Measurements from ENCODE around the gene TBC1D22B.

TBC1D22B gene

GRCh38 chr6:37275350-37275749 lies 17.8 kb downstream of the TBC1D22B start:
- Histone ChIP-seq H3K4me2 (ENCODE audit: low read length) (no peak overlapping the region), H3K4me3 (ENCODE audit: low read length) (no peak overlapping the region), H3K36me3 (ENCODE audit: insufficient read depth, low read length) (no peaks in the 10 kb centered on the region), H3K4me1 (ENCODE audit: control insufficient read depth, insufficient read depth, low read length) (no peaks in the 10 kb centered on the region), H3K9me3 (replicated peaks; ENCODE audit: low read length) (no peaks in the 10 kb centered on the region), H3K27me3 (ENCODE audit: control insufficient read depth, insufficient read depth, low read length) (no peaks in the 10 kb centered on the region), H3K9ac (ENCODE audit: low read depth, low read length) (no peak overlapping the region)

DNA sequence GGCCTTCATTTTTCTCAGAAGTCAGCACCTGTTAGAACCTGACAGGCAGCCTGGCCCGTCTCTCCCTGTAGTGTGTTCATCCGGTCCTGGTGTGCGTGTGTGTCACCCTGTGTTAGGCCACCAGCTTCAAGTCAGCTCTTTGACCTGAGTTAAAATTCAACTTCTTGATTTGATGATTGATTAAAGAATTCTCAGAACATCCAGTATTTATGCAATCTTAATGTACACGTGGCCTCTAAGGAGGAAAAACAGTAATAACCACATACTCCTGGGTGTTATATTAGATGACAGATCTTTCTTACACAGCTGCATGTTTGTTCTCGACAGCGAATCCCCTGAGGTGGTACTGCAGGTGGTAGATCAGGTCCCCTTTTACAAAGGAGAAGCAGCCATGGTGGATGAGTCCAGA lies 19.4 kb downstream of the TBC1D22B start:
- Histone ChIP-seq H3K4me3 (ENCODE audit: low read length) (no peak overlapping the region), H3K9ac (ENCODE audit: low read depth, low read length) (no peak overlapping the region), H3K9me3 (replicated peaks; ENCODE audit: low read length) (no peaks in the 10 kb centered on the region), H3K27me3 (ENCODE audit: control insufficient read depth, insufficient read depth, low read length) (no peaks in the 10 kb centered on the region), H3K4me1 (ENCODE audit: control insufficient read depth, insufficient read depth, low read length) (no peaks in the 10 kb centered on the region), H3K4me2 (ENCODE audit: low read length) (no peak overlapping the region), H3K36me3 (ENCODE audit: insufficient read depth, low read length) (no peaks in the 10 kb centered on the region)

- H3K36me3 ChIP-seq (ENCODE audit: insufficient read depth, low read length), result peaks cover 20% of the 10 kb centered on the region
- H3K4me1 ChIP-seq (ENCODE audit: control insufficient read depth, insufficient read depth, low read length), result no peaks in the 10 kb centered on the region
- no peak overlapping the region for H3K4me2 ChIP-seq (ENCODE audit: low read length)
These were observed 22.0 kb downstream of the TBC1D22B start for GRCh38 chr6:37279366-37280134.

GRCh38 chr6:37280162-37280887 lies 22.8 kb downstream of the TBC1D22B start:
- Histone ChIP-seq H3K4me1 (ENCODE audit: control insufficient read depth, insufficient read depth, low read length) (no peaks in the 10 kb centered on the region), H3K4me2 (ENCODE audit: low read length) (no peak overlapping the region), H3K9me3 (replicated peaks; ENCODE audit: low read length) (no peaks in the 10 kb centered on the region), H3K9ac (ENCODE audit: low read depth, low read length) (no peak overlapping the region), H3K27me3 (ENCODE audit: control insufficient read depth, insufficient read depth, low read length) (no peaks in the 10 kb centered on the region), H3K4me3 (ENCODE audit: low read length) (no peak overlapping the region), H3K36me3 (ENCODE audit: insufficient read depth, low read length) (peaks cover 26% of the 10 kb centered on the region)

More at GRCh38 chr6:37279366-37280134, 22.0 kb downstream of the TBC1D22B start:
- H3K27me3 ChIP-seq (ENCODE audit: control insufficient read depth, insufficient read depth, low read length), result no peaks in the 10 kb centered on the region
- no peak overlapping the region for H3K4me3 ChIP-seq (ENCODE audit: low read length)
- H3K9me3 ChIP-seq (replicated peaks; ENCODE audit: low read length), result no peaks in the 10 kb centered on the region
- H3K9ac ChIP-seq (ENCODE audit: low read depth, low read length), result no peak overlapping the region

DNA sequence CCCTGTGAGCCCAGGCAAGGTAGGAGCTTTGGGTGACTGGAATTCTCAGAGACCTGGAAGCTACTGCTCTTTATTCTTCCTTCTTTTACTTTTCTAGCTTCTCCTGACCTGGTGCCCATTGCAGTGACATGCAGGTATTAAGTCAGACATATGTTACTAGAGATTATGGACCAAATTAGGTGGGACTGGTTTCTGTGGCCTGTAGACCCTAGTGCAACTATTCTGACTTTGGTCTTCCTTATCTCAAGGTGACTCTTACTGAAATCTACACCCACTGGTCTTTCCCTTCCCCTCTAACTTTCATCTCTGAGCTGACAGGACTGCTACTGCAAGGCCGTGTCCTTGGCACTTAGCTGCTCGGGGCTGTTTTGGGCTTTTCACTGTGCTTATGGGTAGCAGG lies 24.8 kb downstream of the TBC1D22B start:
- no peaks in the 10 kb centered on the region for H3K9me3 ChIP-seq (replicated peaks; ENCODE audit: low read length)
- H3K4me1 ChIP-seq (ENCODE audit: control insufficient read depth, insufficient read depth, low read length), result no peaks in the 10 kb centered on the region
- H3K27me3 ChIP-seq (ENCODE audit: control insufficient read depth, insufficient read depth, low read length), result no peaks in the 10 kb centered on the region
- H3K4me2 ChIP-seq (ENCODE audit: low read length), result no peak overlapping the region
- no peak overlapping the region for H3K9ac ChIP-seq (ENCODE audit: low read depth, low read length)
- H3K36me3 ChIP-seq (ENCODE audit: insufficient read depth, low read length), result peaks cover 36% of the 10 kb centered on the region
- no peak overlapping the region for H3K4me3 ChIP-seq (ENCODE audit: low read length)

DNA sequence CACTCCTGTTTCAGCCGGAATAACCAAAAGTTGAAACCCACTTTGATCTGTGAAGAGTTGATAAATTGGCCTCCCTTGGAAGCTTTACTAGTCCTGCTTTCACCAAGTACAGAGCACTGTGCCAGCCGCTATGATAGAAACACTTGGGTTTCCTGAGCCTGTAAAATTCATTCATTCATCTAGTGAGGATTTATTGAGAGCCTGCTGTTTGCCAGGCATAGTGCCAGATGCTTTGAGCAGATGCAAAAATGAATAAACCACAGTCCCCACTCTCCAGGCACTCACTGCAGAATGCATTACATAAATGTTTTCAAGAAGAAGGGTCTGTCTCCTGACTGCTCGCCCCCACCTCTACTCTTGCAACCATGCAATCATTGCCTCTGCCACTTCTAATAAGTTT lies 25.7 kb downstream of the TBC1D22B start:
- Histone ChIP-seq H3K36me3 (ENCODE audit: insufficient read depth, low read length) (peaks cover 42% of the 10 kb centered on the region), H3K9ac (ENCODE audit: low read depth, low read length) (no peak overlapping the region), H3K4me1 (ENCODE audit: control insufficient read depth, insufficient read depth, low read length) (no peaks in the 10 kb centered on the region), H3K9me3 (replicated peaks; ENCODE audit: low read length) (no peaks in the 10 kb centered on the region), H3K4me2 (ENCODE audit: low read length) (no peak overlapping the region), H3K4me3 (ENCODE audit: low read length) (no peak overlapping the region), H3K27me3 (ENCODE audit: control insufficient read depth, insufficient read depth, low read length) (no peaks in the 10 kb centered on the region)

DNA sequence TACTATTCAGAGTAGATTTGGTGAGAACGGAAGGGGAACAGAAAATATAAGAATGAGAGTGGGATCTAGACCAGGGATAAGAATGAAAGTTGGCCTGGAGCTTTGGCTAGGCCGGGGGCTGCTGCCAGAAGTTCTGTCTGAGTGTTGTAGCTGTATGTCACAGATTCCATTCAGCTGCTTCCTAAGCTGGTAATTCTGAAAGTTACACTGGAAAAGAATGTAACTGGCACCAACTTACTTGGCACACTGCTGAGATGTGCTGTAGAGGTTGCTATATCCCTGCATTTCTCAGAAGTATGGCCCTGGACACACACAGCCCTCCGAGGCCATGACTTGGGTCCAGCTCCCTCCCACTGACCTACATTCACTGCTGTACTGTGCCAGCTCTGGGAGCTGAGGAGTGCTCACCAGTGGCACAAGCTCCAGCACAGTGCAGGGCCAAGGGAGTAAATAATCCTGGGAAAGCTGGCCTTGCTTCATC lies 26.1 kb downstream of the TBC1D22B start:
- Histone ChIP-seq H3K36me3 (ENCODE audit: insufficient read depth, low read length) (peaks cover 42% of the 10 kb centered on the region), H3K4me3 (ENCODE audit: low read length) (no peak overlapping the region), H3K9me3 (replicated peaks; ENCODE audit: low read length) (no peaks in the 10 kb centered on the region), H3K4me2 (ENCODE audit: low read length) (no peak overlapping the region), H3K4me1 (ENCODE audit: control insufficient read depth, insufficient read depth, low read length) (no peaks in the 10 kb centered on the region), H3K9ac (ENCODE audit: low read depth, low read length) (no peak overlapping the region), H3K27me3 (ENCODE audit: control insufficient read depth, insufficient read depth, low read length) (no peaks in the 10 kb centered on the region)

- peaks cover 45% of the 10 kb centered on the region for H3K36me3 ChIP-seq (ENCODE audit: insufficient read depth, low read length)
- no peaks in the 10 kb centered on the region for H3K9me3 ChIP-seq (replicated peaks; ENCODE audit: low read length)
- no peaks in the 10 kb centered on the region for H3K4me1 ChIP-seq (ENCODE audit: control insufficient read depth, insufficient read depth, low read length)
These were observed 27.2 kb downstream of the TBC1D22B start for GRCh38 chr6:37284781-37285180.

DNA sequence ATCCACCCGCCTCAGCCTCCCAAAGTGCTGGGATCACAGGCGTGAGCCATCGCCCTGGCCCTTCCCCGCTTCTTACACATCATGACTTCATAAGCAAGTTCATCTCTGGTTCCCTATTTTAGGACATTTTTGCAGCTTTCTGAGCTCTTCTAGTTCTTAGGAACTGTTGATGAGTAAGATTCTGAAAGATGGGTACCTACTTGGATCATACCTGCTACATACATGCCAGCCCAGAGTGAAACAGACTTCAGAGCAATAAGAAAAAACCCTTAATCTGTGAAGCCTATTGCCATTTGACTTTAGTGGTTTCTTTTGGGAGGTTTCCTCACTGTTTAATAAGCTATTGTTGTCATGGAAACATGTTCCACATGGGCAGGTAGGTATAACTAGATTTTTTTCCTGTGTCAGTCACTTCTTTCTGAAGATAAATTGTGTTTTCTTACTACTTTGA lies 28.3 kb downstream of the TBC1D22B start:
- H3K36me3 ChIP-seq (ENCODE audit: insufficient read depth, low read length), result peaks cover 51% of the 10 kb centered on the region
- no peak overlapping the region for H3K9ac ChIP-seq (ENCODE audit: low read depth, low read length)
- H3K4me1 ChIP-seq (ENCODE audit: control insufficient read depth, insufficient read depth, low read length), result no peaks in the 10 kb centered on the region
- H3K4me3 ChIP-seq (ENCODE audit: low read length), result no peak overlapping the region
- no peaks in the 10 kb centered on the region for H3K27me3 ChIP-seq (ENCODE audit: control insufficient read depth, insufficient read depth, low read length)
- no peak overlapping the region for H3K4me2 ChIP-seq (ENCODE audit: low read length)
- H3K9me3 ChIP-seq (replicated peaks; ENCODE audit: low read length), result no peaks in the 10 kb centered on the region

More at GRCh38 chr6:37284781-37285180, 27.2 kb downstream of the TBC1D22B start:
- no peak overlapping the region for H3K9ac ChIP-seq (ENCODE audit: low read depth, low read length)
- H3K4me2 ChIP-seq (ENCODE audit: low read length), result no peak overlapping the region
- no peaks in the 10 kb centered on the region for H3K27me3 ChIP-seq (ENCODE audit: control insufficient read depth, insufficient read depth, low read length)
- H3K4me3 ChIP-seq (ENCODE audit: low read length), result no peak overlapping the region

- no peak overlapping the region for H3K4me3 ChIP-seq (ENCODE audit: low read length)
- no peak overlapping the region for H3K9ac ChIP-seq (ENCODE audit: low read depth, low read length)
- no peaks in the 10 kb centered on the region for H3K4me1 ChIP-seq (ENCODE audit: control insufficient read depth, insufficient read depth, low read length)
- H3K36me3 ChIP-seq (ENCODE audit: insufficient read depth, low read length), result peaks cover 51% of the 10 kb centered on the region
- no peak overlapping the region for H3K4me2 ChIP-seq (ENCODE audit: low read length)
- H3K9me3 ChIP-seq (replicated peaks; ENCODE audit: low read length), result no peaks in the 10 kb centered on the region
- H3K27me3 ChIP-seq (ENCODE audit: control insufficient read depth, insufficient read depth, low read length), result no peaks in the 10 kb centered on the region
These were observed 30.1 kb downstream of the TBC1D22B start for GRCh38 chr6:37287519-37288157.

DNA sequence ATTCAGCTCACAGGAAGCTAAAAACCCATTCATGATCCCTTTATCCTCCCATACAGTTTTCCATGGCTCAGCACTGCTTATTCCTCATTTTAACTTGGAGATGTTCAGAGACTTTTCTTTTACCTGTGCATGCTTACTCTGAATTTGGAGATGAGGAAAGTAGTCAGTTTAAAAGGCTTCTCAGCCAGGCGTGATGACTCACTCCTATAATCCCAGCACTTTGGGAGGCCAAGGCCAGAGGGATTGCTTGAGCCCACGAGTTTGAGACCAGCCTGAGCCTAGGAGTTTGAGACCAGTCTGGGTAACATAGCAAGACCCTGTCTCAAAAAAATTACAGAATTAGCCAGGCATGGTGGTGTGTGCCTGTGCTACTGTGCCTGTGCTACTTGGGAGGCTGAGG lies 30.7 kb downstream of the TBC1D22B start:
- H3K9ac ChIP-seq (ENCODE audit: low read depth, low read length), result no peak overlapping the region
- H3K4me3 ChIP-seq (ENCODE audit: low read length), result no peak overlapping the region
- no peak overlapping the region for H3K4me2 ChIP-seq (ENCODE audit: low read length)
- no peaks in the 10 kb centered on the region for H3K4me1 ChIP-seq (ENCODE audit: control insufficient read depth, insufficient read depth, low read length)
- H3K27me3 ChIP-seq (ENCODE audit: control insufficient read depth, insufficient read depth, low read length), result no peaks in the 10 kb centered on the region
- no peaks in the 10 kb centered on the region for H3K9me3 ChIP-seq (replicated peaks; ENCODE audit: low read length)
- H3K36me3 ChIP-seq (ENCODE audit: insufficient read depth, low read length), result peaks cover 45% of the 10 kb centered on the region

All from skeletal muscle satellite cell (primary cell).